ENCODE data around the gene TEAD4. TPM values are rescaled to one million over a fixed set of nuclear protein-coding genes. Genes with fewer than 3 reads are reported as not detected.

The TEAD4 gene
- total RNA-seq, 4 donors from 2014 or later: 28.5 to 50.9 (median 37.0) TPM

- Histone ChIP-seq H3K27me3 (no peaks in the 10 kb centered on the region), H3K36me3 (peaks cover 7 to 11% of the 10 kb centered on the region in 2 donors), H3K4me3 (replicated peaks in 1 of 3) (no peak overlapping the region), H3K27ac (no peak overlapping the region), H3K9me3 (no peaks in the 10 kb centered on the region), H3K4me1 (peaks cover 5 to 26% of the 10 kb centered on the region in 2 donors)
- intact Hi-C loops (cut with DNase I): no loop called here
- TF ChIP-seq POLR2A (IDR thresholded peaks at IDR 0.05): no peak
- no peak for TF ChIP-seq CTCF (IDR thresholded peaks at IDR 0.05)
- WGBS, 2 donors: 72 to 77% methylated on average over 11 of the region's 11 CpGs
- peak; percentile 25 to 35 for DNase-seq
Observed at GRCh38 chr12:3038926-3039510, 79.8 kb downstream of the TEAD4 start.

GRCh38 chr12:3040026-3040656, 80.9 kb downstream of the TEAD4 start:
- no peak for DNase-seq
- Histone ChIP-seq H3K36me3 (peaks cover 7 to 11% of the 10 kb centered on the region in 2 donors), H3K4me3 (replicated peaks in 1 of 3) (no peak overlapping the region), H3K9me3 (no peaks in the 10 kb centered on the region), H3K27ac (no peak overlapping the region), H3K4me1 (peaks cover 5 to 21% of the 10 kb centered on the region in 2 donors), H3K27me3 (no peaks in the 10 kb centered on the region)
- TF ChIP-seq CTCF (IDR thresholded peaks at IDR 0.05): no peak
- no peak for TF ChIP-seq POLR2A (IDR thresholded peaks at IDR 0.05)
- intact Hi-C loops (cut with DNase I): loop anchor here (10.0 kb wide), 1 partner anchor 155 kb away; no protein-coding TSS in a partner anchor
- 92 to 96% methylated on average over 15 of the region's 15 CpGs for WGBS, 2 donors

GRCh38 chr12:3040663-3041544, 81.7 kb downstream of the TEAD4 start:
- intact Hi-C loops (cut with DNase I): loop anchor here (10.0 kb wide), 1 partner anchor 156 kb away; no protein-coding TSS in a partner anchor
- H3K4me3 ChIP-seq (replicated peaks in 1 of 3): no peak overlapping the region
- DNase-seq: no peak
- 86 to 92% methylated on average over 22 to 26 of the region's 29 CpGs for WGBS, 2 donors
- no peaks in the 10 kb centered on the region for H3K27me3 ChIP-seq
- no peaks in the 10 kb centered on the region for H3K9me3 ChIP-seq
- H3K4me1 ChIP-seq: peaks cover 5 to 22% of the 10 kb centered on the region in 2 donors
- TF ChIP-seq POLR2A (IDR thresholded peaks at IDR 0.05) (no peak), CTCF (IDR thresholded peaks at IDR 0.05) (no peak)
- H3K27ac ChIP-seq: no peak overlapping the region
- H3K36me3 ChIP-seq: peaks cover 7 to 11% of the 10 kb centered on the region in 2 donors

GRCh38 chr12:3041558-3042164, 82.5 kb downstream of the TEAD4 start:
- DNase-seq: peak; percentile 42 to 53
- intact Hi-C loops (cut with DNase I): loop anchor here (10.0 kb wide), 1 partner anchor 157 kb away; no protein-coding TSS in a partner anchor
- Histone ChIP-seq H3K36me3 (peaks cover 7 to 11% of the 10 kb centered on the region in 2 donors), H3K4me1 (peaks cover 6 to 28% of the 10 kb centered on the region in 2 donors), H3K27ac (no peak overlapping the region), H3K9me3 (no peaks in the 10 kb centered on the region), H3K27me3 (no peaks in the 10 kb centered on the region), H3K4me3 (replicated peaks in 1 of 3) (no peak overlapping the region)
- WGBS, 2 donors: 77 to 82% methylated on average over 11 of the region's 11 CpGs
- TF ChIP-seq CTCF (IDR thresholded peaks at IDR 0.05): peak; percentile 12 to 60 (median 32)
- TF ChIP-seq POLR2A (IDR thresholded peaks at IDR 0.05): no peak

All from thyroid gland (tissue), 4 donors.